HepG2 (cell line): ENCODE results near the gene GALK2. TPM values are rescaled to one million over a fixed set of nuclear protein-coding genes. Genes with fewer than 3 reads are reported as not detected.

ENCODE experiments used
- ATAC-seq: fragments of 200-7000 bp; cut with Tn5 transposase; 3 replicates; pipeline ENCODE4 v1.9.1; 2020; ENCODE audit warnings: mild to moderate bottlenecking, moderate library complexity
- BruUV-seq: library from RNA; stranded (reverse); fragments of 400-500 nt; replicated peaks from 2 replicates; lab custom pipeline; 2021; lab: Mats Ljungman, UMichigan
- CTCF ChIA-PET: fragments of 300-600 bp; formaldehyde crosslinking; extraction: SDS; loops from one replicate; lab custom pipeline; 2021; ENCODE audit warnings: low total read pairs, inconsistent platforms, low intra/inter-chr PET ratio; lab: Yijun Ruan, JAX
- POLR2A ChIA-PET: fragments of 350-600 bp; sonication (Branson Sonifier 250); formaldehyde crosslinking; loops from one replicate; lab custom pipeline; 2020; ENCODE audit warnings: antibody characterized with exemption, inconsistent platforms; lab: Yijun Ruan, JAX
- DNase-seq: peaks from one replicate; pipeline ENCODE4 v3.0.0-alpha.2; 2015; ENCODE audit warnings: low spot score
- FAIRE-seq: peaks from 3 replicates; lab custom pipeline; 2011; peaks lifted over from hg19 to GRCh38; lab: Jason Lieb, UNC
- H2AFZ ChIP-seq: one replicate; pipeline ENCODE4 v1.6.1; 2011; ENCODE audit warnings: low read length, inconsistent platforms
- H3K27ac ChIP-seq: fragments of 300-600 bp; 3 replicates; pipeline ENCODE4 v1.8.0; 2011; ENCODE audit warnings: mixed run types, mild to moderate bottlenecking, mixed read lengths, low read length, inconsistent platforms; ENCODE audit not compliant: insufficient read depth; ENCODE audit errors: extremely low read length
- H3K27me3 ChIP-seq, 2 experiments: fragments of 200-600 bp in 1 of 2; 2 replicates in 1 of 2; 3 replicates in 1 of 2; pipeline versions ENCODE4 v1.6.0 to v1.8.0; 2011; ENCODE audit warnings: low read length in 2 of 2, mild to moderate bottlenecking in 2 of 2, moderate library complexity in 2 of 2, inconsistent platforms in 1 of 2; ENCODE audit not compliant: insufficient read depth in 2 of 2, control insufficient read depth in 1 of 2
- H3K36me3 ChIP-seq, 2 experiments: fragments of 200-600 bp in 1 of 2; replicated peaks in 1 of 2; 2 replicates in 1 of 2; 3 replicates in 1 of 2; pipeline versions ENCODE4 v1.5.1 to v1.8.0; 2011; ENCODE audit warnings: low read length in 2 of 2, inconsistent platforms in 1 of 2; ENCODE audit not compliant: insufficient read depth in 2 of 2, control insufficient read depth in 1 of 2
- H3K4me1 ChIP-seq: 2 replicates; pipeline ENCODE4 v1.5.1; 2012; ENCODE audit warnings: low read length, inconsistent platforms; ENCODE audit not compliant: insufficient read depth
- H3K4me2 ChIP-seq: 2 replicates; pipeline ENCODE4 v1.6.0; 2011; ENCODE audit warnings: low read depth, low read length, inconsistent platforms
- H3K4me3 ChIP-seq, 3 experiments: fragments of 200-600 bp in 1 of 3; sonication (generic), shearing (Covaris generic) in 1 of 3; replicated peaks in 1 of 3; 2 replicates each; pipeline ENCODE4 v1.5.1; 2011 to 2016; ENCODE audit warnings: low read length in 3 of 3, inconsistent platforms in 2 of 3, low read depth in 2 of 3, mild to moderate bottlenecking in 2 of 3, control low read depth in 1 of 3, mixed read lengths in 1 of 3; ENCODE audit not compliant: insufficient read depth in 1 of 3
- H3K79me2 ChIP-seq: one replicate; pipeline ENCODE4 v1.6.1; 2011; ENCODE audit warnings: low read length, inconsistent platforms; ENCODE audit not compliant: insufficient read depth
- H3K9ac ChIP-seq: 2 replicates; pipeline ENCODE4 v1.6.0; 2011; ENCODE audit warnings: mild to moderate bottlenecking, low read depth, low read length, inconsistent platforms; ENCODE audit not compliant: insufficient read depth
- H3K9me3 ChIP-seq: 2 replicates; pipeline ENCODE4 v1.5.1; 2012; ENCODE audit warnings: mild to moderate bottlenecking, low read length
- H4K20me1 ChIP-seq: 2 replicates; pipeline ENCODE4 v1.6.0; 2011; ENCODE audit warnings: inconsistent platforms, mild to moderate bottlenecking, low read length, moderate library complexity; ENCODE audit not compliant: insufficient read depth
- CHD2 ChIP-seq: IDR thresholded peaks from 2 replicates; pipeline ENCODE4 v1.6.1; 2011; ENCODE audit warnings: low read depth, low read length, improper control_type of control experiment
- FOXK2 ChIP-seq: fragments of 450-650 bp; IDR thresholded peaks from 2 replicates; pipeline ENCODE4 v1.6.1; 2016
- JUN ChIP-seq: sonication (generic); formaldehyde crosslinking; IDR thresholded peaks from 2 replicates; pipeline ENCODE4 v1.4.0; 2020; ENCODE audit warnings: mild to moderate bottlenecking, missing genetic modification reagents
- LCORL ChIP-seq, 2 experiments: fragments of 450-650 bp in 1 of 2; sonication (generic) in 1 of 2; formaldehyde crosslinking in 1 of 2; IDR thresholded peaks; 2 replicates each; pipeline versions ENCODE4 v1.5.0 to v1.6.1; 2017 to 2020; ENCODE audit warnings: antibody characterized with exemption in 1 of 2, missing genetic modification reagents in 1 of 2
- RBM39 ChIP-seq: fragments of 200-400 bp; formaldehyde crosslinking; IDR thresholded peaks from one replicate; pipeline ENCODE4 v1.6.1; 2018; ENCODE audit warnings: antibody characterized with exemption, mild to moderate bottlenecking, low read depth, low read length; ENCODE audit not compliant: poor library complexity, severe bottlenecking
- REPIN1 ChIP-seq: sonication (generic); formaldehyde crosslinking; IDR thresholded peaks from 2 replicates; pipeline ENCODE4 v1.8.0; 2022; ENCODE audit warnings: missing genetic modification reagents, low read depth, mild to moderate bottlenecking, borderline replicate concordance
- SOX5 ChIP-seq: IDR thresholded peaks from 2 replicates; pipeline ENCODE4 v1.6.1; 2016; ENCODE audit warnings: borderline replicate concordance
- TSC22D2 ChIP-seq: sonication (generic); formaldehyde crosslinking; IDR thresholded peaks from 2 replicates; pipeline ENCODE4 v1.5.1; 2020; ENCODE audit warnings: missing genetic modification reagents, mild to moderate bottlenecking, borderline replicate concordance
- ZNF251 ChIP-seq: sonication (generic); formaldehyde crosslinking; IDR thresholded peaks from 2 replicates; pipeline ENCODE4 v1.9.0; 2021; ENCODE audit warnings: mild to moderate bottlenecking, missing genetic modification reagents
- ZNF484 ChIP-seq: sonication (generic); formaldehyde crosslinking; IDR thresholded peaks from 2 replicates; pipeline ENCODE4 v1.5.1; 2020; ENCODE audit warnings: mild to moderate bottlenecking, low read depth, missing genetic modification reagents, borderline replicate concordance
- ZNF572 ChIP-seq: sonication (generic); formaldehyde crosslinking; IDR thresholded peaks from 2 replicates; pipeline ENCODE4 v1.5.1; 2020; ENCODE audit warnings: mild to moderate bottlenecking, missing genetic modification reagents
- ZNF782 ChIP-seq: sonication (generic); formaldehyde crosslinking; IDR thresholded peaks from 2 replicates; pipeline ENCODE4 v1.4.0; 2020; ENCODE audit warnings: missing genetic modification reagents, mild to moderate bottlenecking, borderline replicate concordance
- ZNF790 ChIP-seq: sonication (generic); formaldehyde crosslinking; IDR thresholded peaks from 2 replicates; pipeline ENCODE4 v1.8.0; 2022; ENCODE audit warnings: missing genetic modification reagents, mild to moderate bottlenecking, borderline replicate concordance
- in situ Hi-C: cut with HindIII; loops from 2 replicates; pipeline ENCODE4 v1.10.0; 2017; ENCODE audit warnings: low pct_unique_long_range_greater_than_20kb; ENCODE audit not compliant: extremely low pct_ligation_motif_present
- intact Hi-C: fragments of 100-400 bp; cut with micrococcal nuclease; formaldehyde crosslinking; loops from one replicate; pipeline ENCODE4 v1.10.0; 2022; ENCODE audit not compliant: unreplicated experiment
- polyA plus RNA-seq, 8 experiments: library from polyadenylated mRNA; depleted of rRNA in 3 of 8; stranded (reverse) in 7 of 8; unstranded in 1 of 8; fragments of >200 nt; fragmentation: Illumina TruSeq in 4 of 8; extraction: Trizol in 4 of 8; gene quantifications; 2 replicates each; pipeline versions ENCODE4 v1.2.1 to v1.2.3, GENCODE V29; 2011 to 2016; ENCODE audit warnings: low read depth in 4 of 8, missing spikeins in 1 of 8, mixed read lengths in 1 of 8; ENCODE audit not compliant: insufficient read depth in 1 of 8
- total RNA-seq, 5 experiments: library from RNA; depleted of rRNA; stranded (reverse); fragments of >200 nt; fragmentation: Illumina TruSeq; extraction: Trizol; gene quantifications; 2 replicates each; pipeline ENCODE4 v1.2.3, GENCODE V29; 2016; ENCODE audit warnings: low read depth in 1 of 5
- TF ChIP-seq, protein P1 (sequence below): sonication (generic); formaldehyde crosslinking; IDR thresholded peaks from 2 replicates; pipeline ENCODE4 v1.4.0; 2020; ENCODE audit warnings: missing genetic modification reagents, borderline replicate concordance
- TF ChIP-seq, protein P2 (sequence below): sonication (generic); formaldehyde crosslinking; IDR thresholded peaks from 2 replicates; pipeline ENCODE4 v1.8.1; 2023; ENCODE audit warnings: missing genetic modification reagents, inconsistent platforms, borderline replicate concordance

Gene GALK2
- total and polyA plus RNA-seq, 2 of the 13 experiments (the other 11 are each of a cell fraction or from before 2014, with no cell fraction given): 17.6 to 32.8 TPM

DNA sequence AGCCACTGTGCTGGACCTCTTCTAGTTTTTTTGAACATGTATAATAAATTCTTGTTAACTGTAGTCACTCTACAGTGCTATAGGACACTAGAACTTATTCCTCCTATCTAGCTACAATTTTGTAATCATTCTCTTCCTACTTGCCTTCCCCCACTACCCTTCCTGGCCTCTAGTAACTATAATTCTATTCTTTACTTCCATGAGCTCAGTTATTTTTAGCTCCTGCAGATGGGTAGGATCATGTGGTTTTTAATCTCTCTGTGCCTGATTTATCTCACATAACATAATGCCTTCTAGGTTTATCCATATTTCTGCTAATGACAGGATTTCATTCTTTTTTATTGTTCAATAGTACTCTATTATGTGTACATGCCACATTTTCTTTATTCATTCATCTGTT lies 139.8 kb downstream of the GALK2 start:
- DNase-seq (no peak), FAIRE-seq (no peak), ATAC-seq (no peak)
- H3K27ac ChIP-seq: no peak overlapping the region
- H3K9me3 ChIP-seq: no peaks in the 10 kb centered on the region
- H3K9ac ChIP-seq: no peak overlapping the region
- no TSS peak for BruUV-seq
- ChIA-PET POLR2A (no interaction called here), CTCF (no interaction called here)
- no peaks in the 10 kb centered on the region for H3K27me3 ChIP-seq
- H3K4me2 ChIP-seq: no peak overlapping the region
- in situ Hi-C loops (no loop called here), intact Hi-C loops (no loop called here)
- H4K20me1 ChIP-seq: no peaks in the 10 kb centered on the region
- H3K4me3 ChIP-seq: no peak overlapping the region
- H2AFZ ChIP-seq: no peak overlapping the region
- H3K4me1 ChIP-seq: no peaks in the 10 kb centered on the region
- H3K36me3 ChIP-seq: peaks cover 2 to 6% of the 10 kb centered on the region in 2 experiments; a peak in 2 of 5 replicates
- no peaks in the 10 kb centered on the region for H3K79me2 ChIP-seq
- TF ChIP-seq ZNF484 (CRISPR knock-in tag): no peak
- TF ChIP-seq RBM39: no peak
- TF ChIP-seq REPIN1 (CRISPR knock-in tag): no peak
- TF ChIP-seq ZNF251: no peak
- TF ChIP-seq ZNF572: no peak
- TF ChIP-seq FOXK2: no peak
- TF ChIP-seq, protein P1, sequence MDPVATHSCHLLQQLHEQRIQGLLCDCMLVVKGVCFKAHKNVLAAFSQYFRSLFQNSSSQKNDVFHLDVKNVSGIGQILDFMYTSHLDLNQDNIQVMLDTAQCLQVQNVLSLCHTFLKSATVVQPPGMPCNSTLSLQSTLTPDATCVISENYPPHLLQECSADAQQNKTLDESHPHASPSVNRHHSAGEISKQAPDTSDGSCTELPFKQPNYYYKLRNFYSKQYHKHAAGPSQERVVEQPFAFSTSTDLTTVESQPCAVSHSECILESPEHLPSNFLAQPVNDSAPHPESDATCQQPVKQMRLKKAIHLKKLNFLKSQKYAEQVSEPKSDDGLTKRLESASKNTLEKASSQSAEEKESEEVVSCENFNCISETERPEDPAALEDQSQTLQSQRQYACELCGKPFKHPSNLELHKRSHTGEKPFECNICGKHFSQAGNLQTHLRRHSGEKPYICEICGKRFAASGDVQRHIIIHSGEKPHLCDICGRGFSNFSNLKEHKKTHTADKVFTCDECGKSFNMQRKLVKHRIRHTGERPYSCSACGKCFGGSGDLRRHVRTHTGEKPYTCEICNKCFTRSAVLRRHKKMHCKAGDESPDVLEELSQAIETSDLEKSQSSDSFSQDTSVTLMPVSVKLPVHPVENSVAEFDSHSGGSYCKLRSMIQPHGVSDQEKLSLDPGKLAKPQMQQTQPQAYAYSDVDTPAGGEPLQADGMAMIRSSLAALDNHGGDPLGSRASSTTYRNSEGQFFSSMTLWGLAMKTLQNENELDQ (CRISPR knock-in tag): no peak
- TF ChIP-seq JUN: no peak
- TF ChIP-seq, protein P2, sequence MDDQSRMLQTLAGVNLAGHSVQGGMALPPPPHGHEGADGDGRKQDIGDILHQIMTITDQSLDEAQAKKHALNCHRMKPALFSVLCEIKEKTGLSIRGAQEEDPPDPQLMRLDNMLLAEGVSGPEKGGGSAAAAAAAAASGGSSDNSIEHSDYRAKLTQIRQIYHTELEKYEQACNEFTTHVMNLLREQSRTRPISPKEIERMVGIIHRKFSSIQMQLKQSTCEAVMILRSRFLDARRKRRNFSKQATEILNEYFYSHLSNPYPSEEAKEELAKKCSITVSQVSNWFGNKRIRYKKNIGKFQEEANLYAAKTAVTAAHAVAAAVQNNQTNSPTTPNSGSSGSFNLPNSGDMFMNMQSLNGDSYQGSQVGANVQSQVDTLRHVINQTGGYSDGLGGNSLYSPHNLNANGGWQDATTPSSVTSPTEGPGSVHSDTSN (CRISPR knock-in tag): no peak
- no peak for TF ChIP-seq LCORL (IDR thresholded peaks at IDR 0.05)
- no peak for TF ChIP-seq LCORL (CRISPR knock-in tag; IDR thresholded peaks at IDR 0.05)
- TF ChIP-seq CHD2: no peak
- TF ChIP-seq SOX5 (CRISPR knock-in tag): no peak
- TF ChIP-seq ZNF790 (CRISPR knock-in tag): no peak
- no peak for TF ChIP-seq TSC22D2 (CRISPR knock-in tag)
- TF ChIP-seq ZNF782 (CRISPR knock-in tag): no peak
